ENCODE results near the gene CD63. TPM values are rescaled to one million over a fixed set of nuclear protein-coding genes. Genes with fewer than 3 reads are reported as not detected.

CD63 gene
- total RNA-seq, 1 experiment from 2014 or later: 880 TPM

GRCh38 chr12:55736076-55736475, 7.3 kb upstream of the CD63 start:
- H3K4me1 Mint-ChIP-seq (ENCODE audit: low read depth, unreplicated experiment): peaks cover 22% of the 10 kb centered on the region

GRCh38 chr12:55734595-55734994, 5.8 kb upstream of the CD63 start:
- CTCF ChIA-PET: interaction anchor here (1.1 kb wide), 1 partner anchor 9 kb away, joined by 3 read pairs; no protein-coding TSS in a partner anchor
- intact Hi-C loops (cut with micrococcal nuclease; ENCODE audit: unreplicated experiment): no loop called here
- no peak for DNase-seq
- Mint-ChIP-seq H3K9me3 (ENCODE audit: low read depth, unreplicated experiment) (no peaks in the 10 kb centered on the region), H3K27ac (ENCODE audit: unreplicated experiment) (no peak overlapping the region), H3K4me1 (ENCODE audit: low read depth, unreplicated experiment) (peaks cover 35% of the 10 kb centered on the region), H3K27me3 (ENCODE audit: unreplicated experiment) (no peaks in the 10 kb centered on the region), H3K4me3 (ENCODE audit: low read depth, unreplicated experiment) (no peak overlapping the region), H3K36me3 (ENCODE audit: insufficient read depth, unreplicated experiment) (peaks cover 22% of the 10 kb centered on the region)
- BruUV-seq (replicated peaks): no TSS peak
- no peak for TF ChIP-seq CTCF (IDR thresholded peaks at IDR 0.05; ENCODE audit: unreplicated experiment)

More at GRCh38 chr12:55736076-55736475, 7.3 kb upstream of the CD63 start:
- BruUV-seq (replicated peaks): no TSS peak
- intact Hi-C loops (cut with micrococcal nuclease; ENCODE audit: unreplicated experiment): loop anchor here (5.0 kb wide), 5 partner anchors 54 to 366 kb away; partner anchors contain the start of genes DGKA, ORMDL2, PA2G4 and SARNP
- DNase-seq: no peak
- CTCF ChIA-PET: interaction anchor here (1.4 to 3.3 kb wide), 4 partner anchors 11 to 54 kb away, joined by 3 to 41 read pairs (median 26); partner anchors contain the start of genes BLOC1S1 and RDH5
- Mint-ChIP-seq H3K9me3 (ENCODE audit: low read depth, unreplicated experiment) (no peaks in the 10 kb centered on the region), H3K4me3 (ENCODE audit: low read depth, unreplicated experiment) (no peak overlapping the region), H3K27me3 (ENCODE audit: unreplicated experiment) (no peaks in the 10 kb centered on the region), H3K36me3 (ENCODE audit: insufficient read depth, unreplicated experiment) (peaks cover 10% of the 10 kb centered on the region), H3K27ac (ENCODE audit: unreplicated experiment) (no peak overlapping the region)
- no peak for TF ChIP-seq CTCF (IDR thresholded peaks at IDR 0.05; ENCODE audit: unreplicated experiment)

- H3K4me3 Mint-ChIP-seq (ENCODE audit: low read depth, unreplicated experiment): no peak overlapping the region
- CTCF ChIA-PET: no interaction called here
- peaks cover 39% of the 10 kb centered on the region for H3K4me1 Mint-ChIP-seq (ENCODE audit: low read depth, unreplicated experiment)
- no peaks in the 10 kb centered on the region for H3K9me3 Mint-ChIP-seq (ENCODE audit: low read depth, unreplicated experiment)
- BruUV-seq (replicated peaks): no TSS peak
- no peak for DNase-seq
- H3K27ac Mint-ChIP-seq (ENCODE audit: unreplicated experiment): no peak overlapping the region
- H3K36me3 Mint-ChIP-seq (ENCODE audit: insufficient read depth, unreplicated experiment): peaks cover 29% of the 10 kb centered on the region
- TF ChIP-seq CTCF (IDR thresholded peaks at IDR 0.05; ENCODE audit: unreplicated experiment): no peak
- no peaks in the 10 kb centered on the region for H3K27me3 Mint-ChIP-seq (ENCODE audit: unreplicated experiment)
- intact Hi-C loops (cut with micrococcal nuclease; ENCODE audit: unreplicated experiment): no loop called here
Observed at GRCh38 chr12:55733858-55734257, 5.0 kb upstream of the CD63 start.

- no peak for TF ChIP-seq CTCF (IDR thresholded peaks at IDR 0.05; ENCODE audit: unreplicated experiment)
- H3K9me3 Mint-ChIP-seq (ENCODE audit: low read depth, unreplicated experiment): no peaks in the 10 kb centered on the region
- peaks cover 33% of the 10 kb centered on the region for H3K4me1 Mint-ChIP-seq (ENCODE audit: low read depth, unreplicated experiment)
- H3K27me3 Mint-ChIP-seq (ENCODE audit: unreplicated experiment): no peaks in the 10 kb centered on the region
- no peak overlapping the region for H3K27ac Mint-ChIP-seq (ENCODE audit: unreplicated experiment)
- H3K36me3 Mint-ChIP-seq (ENCODE audit: insufficient read depth, unreplicated experiment): peaks cover 32% of the 10 kb centered on the region
- CTCF ChIA-PET: no interaction called here
- BruUV-seq (replicated peaks): no TSS peak
- DNase-seq: no peak
- no peak overlapping the region for H3K4me3 Mint-ChIP-seq (ENCODE audit: low read depth, unreplicated experiment)
- intact Hi-C loops (cut with micrococcal nuclease; ENCODE audit: unreplicated experiment): no loop called here
Observed at GRCh38 chr12:55733021-55733555, 4.3 kb upstream of the CD63 start.
